ENCODE results near the gene ERMAP.
A peak's percentile ranks its signal among the peaks of the same experiment; 100 is the strongest.
"Not testable (repeated sequence)": the region's sequence is repeated elsewhere in the genome, so short reads cannot be mapped to it uniquely, and the experiment has no call there.

ERMAP gene

DNA sequence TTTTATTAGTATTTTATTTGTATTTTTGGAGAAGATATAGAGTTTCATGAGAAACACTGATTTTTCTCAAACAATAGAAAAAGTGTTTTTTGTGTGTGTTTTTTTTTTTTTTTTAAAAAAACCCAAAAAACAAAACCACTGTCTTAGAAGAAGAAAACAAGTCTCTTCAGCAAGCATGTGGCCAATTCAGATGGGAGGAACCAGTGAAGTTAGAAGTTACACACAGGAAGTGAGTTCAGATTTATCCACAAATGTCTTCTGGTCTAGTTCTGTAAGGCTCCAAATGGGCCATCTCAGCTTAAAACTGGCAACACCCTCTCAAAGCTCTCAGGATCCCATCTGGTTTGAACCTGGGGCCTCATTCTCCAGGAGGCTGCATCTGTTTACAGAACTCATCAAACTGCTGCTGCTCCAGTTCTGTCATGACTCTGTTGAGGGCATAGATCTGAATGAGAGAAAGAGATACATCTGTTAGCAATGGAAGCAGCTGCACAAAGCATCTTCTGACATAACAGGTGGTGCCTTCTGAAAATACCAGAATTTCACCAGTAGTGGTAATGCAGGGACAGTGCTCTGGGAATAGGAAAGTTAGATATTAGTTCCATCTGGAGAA, 9.8 kb upstream of the ERMAP start:
- H3K27ac ChIP-seq (ENCODE audit: low read length) = no peak overlapping the region
- peaks cover 2% of the 10 kb centered on the region for H3K4me1 ChIP-seq (ENCODE audit: control insufficient read depth, insufficient read depth, low read length)
- H3K36me3 ChIP-seq (ENCODE audit: control insufficient read depth in 2 of 2, insufficient read depth in 2 of 2, low read length in 2 of 2) = peaks cover 3 to 9% of the 10 kb centered on the region in 2 donors
- no peaks in the 10 kb centered on the region for H3K9me3 ChIP-seq (ENCODE audit: control insufficient read depth in 2 of 2, low read length in 2 of 2)
- H3K27me3 ChIP-seq (ENCODE audit: control insufficient read depth in 1 of 2, insufficient read depth in 2 of 2, low read length in 2 of 2) = no peaks in the 10 kb centered on the region
- H3K4me3 ChIP-seq (ENCODE audit: low read length in 2 of 2) = no peak overlapping the region
- no peak overlapping the region for H3K9ac ChIP-seq (ENCODE audit: low read length in 2 of 2)

DNA sequence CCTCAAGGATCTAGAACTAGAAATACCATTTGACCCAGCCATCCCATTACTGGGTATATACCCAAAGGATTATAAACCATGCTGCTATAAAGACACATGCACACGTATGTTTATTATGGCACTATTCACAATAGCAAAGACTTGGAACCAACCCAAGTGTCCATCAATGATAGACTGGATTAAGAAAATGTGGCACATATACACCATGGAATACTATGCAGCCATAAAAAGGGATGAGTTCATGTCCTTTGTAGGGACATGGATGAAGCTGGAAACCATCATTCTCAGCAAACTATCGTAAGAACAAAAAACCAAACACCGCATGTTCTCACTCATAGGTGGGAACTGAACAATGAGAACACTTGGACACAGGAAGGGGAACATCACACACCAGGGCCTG, 2.1 kb upstream of the ERMAP start:
- not testable (repeated sequence) for H3K27ac ChIP-seq (ENCODE audit: low read length); H3K36me3 ChIP-seq (ENCODE audit: control insufficient read depth in 2 of 2, insufficient read depth in 2 of 2, low read length in 2 of 2)

DNA sequence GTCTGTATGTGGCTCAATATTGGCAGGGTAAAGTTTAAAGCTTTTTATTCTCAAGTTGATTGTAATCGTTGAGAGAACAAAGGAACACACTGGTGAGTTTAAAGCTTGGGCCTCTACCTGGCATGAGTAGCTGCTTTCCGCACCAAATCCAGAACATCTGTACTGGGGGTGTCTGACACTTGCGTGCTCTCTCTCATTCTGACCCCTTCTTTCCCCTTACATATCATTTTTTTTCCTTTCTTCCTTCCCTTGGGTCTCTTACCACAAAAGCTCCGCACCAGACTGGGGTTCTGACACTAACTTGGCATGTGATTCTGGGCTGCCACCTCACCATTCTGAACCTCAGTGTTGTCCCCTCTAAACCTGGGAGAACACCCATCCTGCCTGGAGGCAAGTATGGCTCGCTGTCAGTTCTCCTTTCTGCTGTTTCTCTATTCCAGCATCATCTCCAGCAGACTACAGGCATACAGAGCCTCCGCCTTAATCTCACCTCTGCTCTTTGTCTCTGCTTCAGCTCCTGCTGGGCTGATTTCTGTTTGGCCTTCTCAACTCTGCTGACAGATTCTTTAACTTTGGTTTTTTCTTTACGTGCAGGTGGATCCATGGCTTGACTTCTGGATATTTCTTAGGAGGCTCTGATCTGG, 859 bp upstream of the ERMAP start:
- peak overlapping the region; percentile 80 to 89 for H3K9ac ChIP-seq (ENCODE audit: low read length in 2 of 2)
- H3K27me3 ChIP-seq (ENCODE audit: control insufficient read depth in 1 of 2, insufficient read depth in 2 of 2, low read length in 2 of 2) = no peaks in the 10 kb centered on the region
- peaks cover 9% of the 10 kb centered on the region for H3K4me1 ChIP-seq (ENCODE audit: control insufficient read depth, insufficient read depth, low read length)
- H3K4me3 ChIP-seq (ENCODE audit: low read length in 2 of 2) = peak overlapping the region; percentile 91 to 96
- H3K27ac ChIP-seq (ENCODE audit: low read length) = peak overlapping the region; percentile 79
- peaks cover 5 to 9% of the 10 kb centered on the region in 2 donors for H3K36me3 ChIP-seq (ENCODE audit: control insufficient read depth in 2 of 2, insufficient read depth in 2 of 2, low read length in 2 of 2)
- H3K9me3 ChIP-seq (ENCODE audit: control insufficient read depth in 2 of 2, low read length in 2 of 2) = no peaks in the 10 kb centered on the region

More for the DNA sequence above, 2.1 kb upstream of the ERMAP start:
- H3K9ac ChIP-seq (ENCODE audit: low read length in 2 of 2); H3K4me1 ChIP-seq (ENCODE audit: control insufficient read depth, insufficient read depth, low read length); H3K9me3 ChIP-seq (ENCODE audit: control insufficient read depth in 2 of 2, low read length in 2 of 2); H3K4me3 ChIP-seq (ENCODE audit: low read length in 2 of 2); H3K27me3 ChIP-seq (ENCODE audit: control insufficient read depth in 1 of 2, insufficient read depth in 2 of 2, low read length in 2 of 2): not testable (repeated sequence)

DNA sequence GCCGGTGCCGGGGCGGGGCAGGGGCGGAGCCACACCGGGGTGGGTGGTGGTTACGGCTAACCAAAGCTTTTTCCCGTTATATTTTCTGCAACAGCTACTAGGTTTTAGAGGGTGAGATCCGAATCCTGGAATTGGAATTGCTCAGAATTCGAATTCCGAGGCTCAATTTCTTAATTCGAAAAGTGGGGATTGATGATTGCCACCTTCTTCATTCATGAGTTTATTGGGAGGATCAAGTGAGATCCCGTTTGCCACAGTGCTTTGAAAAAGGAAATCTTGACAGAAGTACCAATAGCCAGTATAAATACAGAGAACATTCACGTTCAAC, 482 bp downstream of the ERMAP start:
- Histone ChIP-seq H3K9me3 (ENCODE audit: control insufficient read depth in 2 of 2, low read length in 2 of 2) (no peaks in the 10 kb centered on the region), H3K36me3 (ENCODE audit: control insufficient read depth in 2 of 2, insufficient read depth in 2 of 2, low read length in 2 of 2) (peaks cover 5% of the 10 kb centered on the region in 2 donors), H3K27me3 (ENCODE audit: control insufficient read depth in 1 of 2, insufficient read depth in 2 of 2, low read length in 2 of 2) (no peaks in the 10 kb centered on the region), H3K4me3 (ENCODE audit: low read length in 2 of 2) (peak overlapping the region; percentile 68 to 83), H3K4me1 (ENCODE audit: control insufficient read depth, insufficient read depth, low read length) (peaks cover 9% of the 10 kb centered on the region), H3K9ac (ENCODE audit: low read length in 2 of 2) (peak overlapping the region; percentile 3 to 68), H3K27ac (ENCODE audit: low read length) (peak overlapping the region; percentile 90)

DNA sequence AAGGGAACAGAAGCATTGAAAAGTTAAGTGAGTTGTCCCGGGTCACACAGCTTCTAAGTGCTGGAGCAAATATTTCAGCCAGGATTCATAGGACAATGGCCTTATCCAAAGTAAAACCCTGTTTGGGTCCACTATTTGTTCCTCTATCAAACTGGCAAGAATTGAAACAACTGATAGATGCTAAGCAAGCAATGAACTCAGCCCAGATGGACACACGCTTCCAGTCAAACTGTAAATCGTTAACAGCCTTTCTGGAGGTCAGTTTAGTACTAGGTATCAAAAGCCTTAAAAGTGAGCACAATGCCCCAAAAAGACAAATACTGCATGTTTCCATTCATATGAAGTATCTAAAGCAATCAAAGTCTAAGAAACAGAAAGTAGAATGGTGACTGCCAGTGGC, 1.1 kb downstream of the ERMAP start:
- Histone ChIP-seq H3K9me3 (ENCODE audit: control insufficient read depth in 2 of 2, low read length in 2 of 2) (no peaks in the 10 kb centered on the region), H3K36me3 (ENCODE audit: control insufficient read depth in 2 of 2, insufficient read depth in 2 of 2, low read length in 2 of 2) (peaks cover 5% of the 10 kb centered on the region in 2 donors), H3K4me1 (ENCODE audit: control insufficient read depth, insufficient read depth, low read length) (peaks cover 9% of the 10 kb centered on the region), H3K27me3 (ENCODE audit: control insufficient read depth in 1 of 2, insufficient read depth in 2 of 2, low read length in 2 of 2) (no peaks in the 10 kb centered on the region), H3K27ac (ENCODE audit: low read length) (no peak overlapping the region), H3K4me3 (ENCODE audit: low read length in 2 of 2) (peak overlapping the region; percentile 68 to 83), H3K9ac (ENCODE audit: low read length in 2 of 2) (peak overlapping the region in 1 of 2 donors; percentile 68)

DNA sequence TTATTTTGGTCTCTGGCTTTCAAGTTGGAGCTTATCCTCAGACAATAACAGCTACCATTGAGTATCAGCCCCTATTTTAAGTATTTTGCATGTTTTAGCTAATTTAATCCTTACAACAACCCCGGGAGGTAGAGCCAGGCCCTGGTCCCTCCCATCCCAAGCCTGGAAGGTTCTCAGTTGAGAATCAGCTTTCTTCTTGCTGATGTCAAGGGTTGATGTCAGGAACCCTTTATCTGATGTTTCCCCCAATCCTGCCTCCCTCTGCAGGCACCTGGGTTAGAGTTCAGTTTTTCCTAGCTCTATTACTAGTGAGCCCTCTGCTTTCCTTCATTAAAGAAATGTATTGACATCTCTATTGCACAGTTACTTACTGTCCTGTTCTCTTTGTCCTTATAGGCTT, 3.9 kb downstream of the ERMAP start:
- Histone ChIP-seq H3K36me3 (ENCODE audit: control insufficient read depth in 2 of 2, insufficient read depth in 2 of 2, low read length in 2 of 2) (peaks cover 0 to 3% of the 10 kb centered on the region in 2 donors), H3K9me3 (ENCODE audit: control insufficient read depth in 2 of 2, low read length in 2 of 2) (no peaks in the 10 kb centered on the region), H3K4me1 (ENCODE audit: control insufficient read depth, insufficient read depth, low read length) (peaks cover 8% of the 10 kb centered on the region), H3K27me3 (ENCODE audit: control insufficient read depth in 1 of 2, insufficient read depth in 2 of 2, low read length in 2 of 2) (no peaks in the 10 kb centered on the region), H3K27ac (ENCODE audit: low read length) (no peak overlapping the region), H3K4me3 (ENCODE audit: low read length in 2 of 2) (no peak overlapping the region), H3K9ac (ENCODE audit: low read length in 2 of 2) (no peak overlapping the region)

DNA sequence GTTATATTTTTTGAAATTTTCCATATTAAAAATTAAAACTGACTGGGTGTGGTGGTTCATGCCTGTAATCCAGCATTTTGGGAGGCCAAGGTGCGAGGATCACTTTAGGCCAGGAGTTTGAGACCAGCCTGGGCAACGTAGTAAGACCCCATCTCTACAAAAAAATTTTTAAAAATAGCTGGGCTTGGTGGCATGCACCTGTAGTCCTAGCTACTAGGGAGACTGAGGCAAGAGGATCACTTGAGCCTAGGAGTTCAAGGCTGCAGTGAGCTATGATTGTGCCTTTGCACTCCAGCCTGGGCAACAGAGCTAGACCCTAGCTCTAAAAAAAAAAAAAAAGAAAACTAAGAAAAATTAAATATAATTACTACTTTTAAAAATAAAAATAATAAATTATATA, 4.8 kb downstream of the ERMAP start:
- Histone ChIP-seq H3K27ac (ENCODE audit: low read length) (no peak overlapping the region), H3K9ac (ENCODE audit: low read length in 2 of 2) (no peak overlapping the region), H3K4me3 (ENCODE audit: low read length in 2 of 2) (no peak overlapping the region), H3K27me3 (ENCODE audit: control insufficient read depth in 1 of 2, insufficient read depth in 2 of 2, low read length in 2 of 2) (no peaks in the 10 kb centered on the region), H3K36me3 (ENCODE audit: control insufficient read depth in 2 of 2, insufficient read depth in 2 of 2, low read length in 2 of 2) (peaks cover 0 to 3% of the 10 kb centered on the region in 2 donors), H3K9me3 (ENCODE audit: control insufficient read depth in 2 of 2, low read length in 2 of 2) (no peaks in the 10 kb centered on the region), H3K4me1 (ENCODE audit: control insufficient read depth, insufficient read depth, low read length) (peaks cover 3% of the 10 kb centered on the region)

DNA sequence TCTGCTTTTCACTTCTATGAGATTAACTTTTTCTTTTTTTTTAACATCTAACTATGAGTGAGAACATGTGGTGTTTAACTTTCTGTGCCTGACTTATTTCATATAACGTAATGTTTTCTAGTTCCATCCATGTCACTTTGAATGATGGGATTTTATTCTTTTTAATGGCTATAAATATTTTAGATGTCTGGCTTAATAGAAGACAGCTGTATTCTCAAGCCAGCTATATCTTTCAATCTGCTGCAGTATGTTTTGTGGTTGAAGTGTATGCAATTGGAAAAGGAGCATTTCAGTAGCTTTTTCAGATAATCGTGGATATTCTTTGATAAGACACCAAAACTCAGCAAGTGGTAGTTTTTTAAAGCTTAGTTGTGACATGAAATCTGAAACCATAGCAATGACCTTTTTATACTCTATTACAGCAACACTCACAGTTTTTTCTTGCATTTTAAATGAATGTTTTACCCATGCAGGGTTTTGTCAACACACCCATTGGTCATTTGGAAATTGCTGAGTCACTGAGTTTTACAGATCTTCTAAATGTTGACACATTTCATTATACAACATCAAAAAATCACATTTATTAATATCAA, 6.0 kb downstream of the ERMAP start:
- Histone ChIP-seq H3K27me3 (ENCODE audit: control insufficient read depth in 1 of 2, insufficient read depth in 2 of 2, low read length in 2 of 2) (no peaks in the 10 kb centered on the region), H3K4me1 (ENCODE audit: control insufficient read depth, insufficient read depth, low read length) (peaks cover under 1% of the 10 kb centered on the region), H3K9me3 (ENCODE audit: control insufficient read depth in 2 of 2, low read length in 2 of 2) (no peaks in the 10 kb centered on the region), H3K36me3 (ENCODE audit: control insufficient read depth in 2 of 2, insufficient read depth in 2 of 2, low read length in 2 of 2) (peaks cover 0 to 3% of the 10 kb centered on the region in 2 donors), H3K9ac (ENCODE audit: low read length in 2 of 2) (no peak overlapping the region), H3K4me3 (ENCODE audit: low read length in 2 of 2) (no peak overlapping the region), H3K27ac (ENCODE audit: low read length) (no peak overlapping the region)

DNA sequence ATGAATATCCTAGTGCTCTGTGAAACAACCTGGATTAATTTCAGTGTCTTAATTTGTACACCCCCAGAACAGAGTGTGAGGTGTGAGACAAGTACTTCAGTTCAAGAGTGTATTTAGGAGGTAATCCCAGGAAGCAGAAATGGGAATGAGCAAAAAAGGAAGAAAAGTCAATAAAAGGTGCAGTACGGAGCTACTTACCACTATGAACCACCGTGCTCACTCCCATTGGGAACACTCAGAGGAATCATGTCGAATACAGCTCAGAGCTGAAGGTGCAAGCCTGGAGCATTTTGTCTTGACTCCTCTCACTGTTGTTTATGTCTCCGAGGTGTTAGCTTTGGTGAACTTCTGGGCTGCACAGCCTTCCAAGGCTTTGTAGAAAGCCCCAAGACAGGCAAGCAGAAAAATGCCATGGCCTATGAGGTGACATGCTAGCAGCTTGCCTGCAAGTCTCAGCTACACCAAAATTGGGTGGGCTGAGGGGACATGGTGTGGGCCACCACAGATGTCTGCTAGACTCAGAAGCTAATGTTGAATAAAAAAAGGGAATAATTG, 7.6 kb downstream of the ERMAP start:
- no peak overlapping the region for H3K4me3 ChIP-seq (ENCODE audit: low read length in 2 of 2)
- no peak overlapping the region for H3K9ac ChIP-seq (ENCODE audit: low read length in 2 of 2)
- no peaks in the 10 kb centered on the region for H3K9me3 ChIP-seq (ENCODE audit: control insufficient read depth in 2 of 2, low read length in 2 of 2)
- H3K4me1 ChIP-seq (ENCODE audit: control insufficient read depth, insufficient read depth, low read length) = no peaks in the 10 kb centered on the region
- H3K27me3 ChIP-seq (ENCODE audit: control insufficient read depth in 1 of 2, insufficient read depth in 2 of 2, low read length in 2 of 2) = no peaks in the 10 kb centered on the region
- no peak overlapping the region for H3K27ac ChIP-seq (ENCODE audit: low read length)
- peaks cover 3 to 4% of the 10 kb centered on the region in 2 donors for H3K36me3 ChIP-seq (ENCODE audit: control insufficient read depth in 2 of 2, insufficient read depth in 2 of 2, low read length in 2 of 2)

DNA sequence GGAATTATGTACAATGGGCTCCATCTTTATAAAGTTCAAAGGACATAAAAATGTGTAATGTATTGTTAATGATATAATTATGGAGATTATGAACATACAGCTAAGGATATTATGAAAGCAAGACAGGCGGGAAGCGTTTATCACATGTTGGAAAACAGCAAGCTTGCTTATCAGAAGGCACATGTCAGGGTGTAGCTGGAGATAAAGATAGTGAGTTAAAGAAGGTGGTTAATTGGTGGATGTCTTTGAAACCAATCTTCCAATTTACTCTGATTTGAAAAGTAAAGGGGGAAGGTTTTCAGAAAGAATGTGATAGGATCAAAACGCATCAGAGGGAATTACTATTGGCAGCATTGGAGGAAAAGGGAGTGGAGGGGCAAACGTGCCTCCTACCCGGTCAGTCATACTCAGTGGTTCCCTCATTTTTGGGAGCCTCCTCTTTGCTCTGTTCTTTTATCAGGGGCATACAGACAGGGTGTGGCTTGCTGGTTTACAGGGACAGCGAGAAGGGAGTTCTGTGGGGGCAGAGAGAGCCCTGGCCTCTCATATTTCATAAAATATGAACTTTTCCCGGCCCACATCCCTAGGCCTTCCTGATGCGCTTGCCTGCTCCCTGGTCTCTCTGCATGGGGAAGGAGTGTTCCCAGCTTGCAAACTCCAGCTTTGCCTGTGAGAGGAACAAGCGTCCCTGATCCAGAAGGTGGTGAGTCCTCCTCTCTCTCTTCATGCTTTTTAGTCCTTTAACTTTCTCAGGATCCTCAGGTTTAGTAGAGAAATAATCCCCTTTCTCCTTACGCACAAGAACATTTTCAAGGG, 8.3 kb downstream of the ERMAP start:
- no peak overlapping the region for H3K4me3 ChIP-seq (ENCODE audit: low read length in 2 of 2)
- no peak overlapping the region for H3K9ac ChIP-seq (ENCODE audit: low read length in 2 of 2)
- no peaks in the 10 kb centered on the region for H3K4me1 ChIP-seq (ENCODE audit: control insufficient read depth, insufficient read depth, low read length)
- no peaks in the 10 kb centered on the region for H3K9me3 ChIP-seq (ENCODE audit: control insufficient read depth in 2 of 2, low read length in 2 of 2)
- H3K27me3 ChIP-seq (ENCODE audit: control insufficient read depth in 1 of 2, insufficient read depth in 2 of 2, low read length in 2 of 2) = no peaks in the 10 kb centered on the region
- no peak overlapping the region for H3K27ac ChIP-seq (ENCODE audit: low read length)
- peaks cover 3 to 5% of the 10 kb centered on the region in 2 donors for H3K36me3 ChIP-seq (ENCODE audit: control insufficient read depth in 2 of 2, insufficient read depth in 2 of 2, low read length in 2 of 2)
